Ovary (tissue), 3 donors: ENCODE data around the gene SOCS3.

Experiments
- CTCF ChIP-seq, 3 donors: fragments of 450-650 bp in 2 of 3; fragments of 200-600 bp in 1 of 3; IDR thresholded peaks; one replicate each; pipeline versions ENCODE4 v1.5.1 to v1.8.0; 2016 to 2022; ENCODE audit warnings: antibody characterized with exemption in 3 of 3, mild to moderate bottlenecking in 1 of 3
- EP300 ChIP-seq: sonication (generic); formaldehyde crosslinking; IDR thresholded peaks from one replicate; pipeline ENCODE4 v1.6.1; 2017; ENCODE audit warnings: antibody characterized with exemption
- POLR2A ChIP-seq: fragments of 450-650 bp; IDR thresholded peaks from one replicate; pipeline ENCODE4 v1.6.1; 2017; ENCODE audit warnings: antibody characterized with exemption, mild to moderate bottlenecking, moderate library complexity
- donor health status: DM: no; HTN: no; CAD: no.

GRCh38 chr17:78381601-78382232, 21.8 kb upstream of the SOCS3 start:
- TF ChIP-seq POLR2A (no peak), CTCF (IDR thresholded peaks at IDR 0.05) (no peak), EP300 (no peak)
